ENCODE measurements around the gene BCL7A. TPM values are rescaled to one million over a fixed set of nuclear protein-coding genes. Genes with fewer than 3 reads are reported as not detected.

BCL7A gene
- polyA plus RNA-seq, 1 of the 3 experiments (the other 2 are of a cell fraction), result 34.0 TPM

- Histone ChIP-seq H3K9me3 (no peaks in the 10 kb centered on the region), H2AFZ (ENCODE audit: low read depth) (no peak overlapping the region), H3K4me1 (ENCODE audit: control insufficient read depth in 1 of 2, insufficient read depth in 2 of 2, low read depth in 1 of 2, low read length in 1 of 2) (peaks cover 0 to 33% of the 10 kb centered on the region in 2 experiments; a peak in 3 of 4 replicates), H3K9me2 (no peaks in the 10 kb centered on the region), H3K36me3 (replicated peaks in 1 of 2; ENCODE audit: control insufficient read depth in 1 of 2, insufficient read depth in 2 of 2, low read length in 1 of 2) (peaks cover 0 to 7% of the 10 kb centered on the region in 2 experiments), H3K27ac (ENCODE audit: low read depth in 2 of 2, low read length in 1 of 2) (peak overlapping the region in 1 of 2 experiments; percentile 55; a peak in 2 of 4 replicates), H3K9ac (no peak overlapping the region), H4K20me1 (ENCODE audit: insufficient read depth) (peaks cover 24% of the 10 kb centered on the region), H3K27me3 (ENCODE audit: insufficient read depth) (no peaks in the 10 kb centered on the region), H3K79me2 (ENCODE audit: insufficient read depth) (peaks cover 97% of the 10 kb centered on the region), H3K4me3 (ENCODE audit: low read depth in 2 of 2, low read length in 1 of 2) (no peak overlapping the region), H3K4me2 (no peak overlapping the region), H3F3A (replicated peaks; ENCODE audit: insufficient read depth) (peaks cover 24% of the 10 kb centered on the region)
- TF ChIP-seq RFX5 (IDR thresholded peaks at IDR 0.05; ENCODE audit: low read length) (no peak), RXRA (IDR thresholded peaks at IDR 0.05; ENCODE audit: borderline replicate concordance, low read depth) (no peak), PBX3 (IDR thresholded peaks at IDR 0.05) (peak; percentile 34; the same call in 1 of the 2 replicates), FOSL2 (IDR thresholded peaks at IDR 0.05; ENCODE audit: borderline replicate concordance, low read depth) (no peak), JUND (IDR thresholded peaks at IDR 0.05) (0 out of 2 replicates have a peak, but pooled peaks have one; percentile 13), RAD21 (IDR thresholded peaks at IDR 0.05; ENCODE audit: low read length) (no peak), USF2 (IDR thresholded peaks at IDR 0.05; ENCODE audit: borderline replicate concordance, low read depth, low read length) (no peak), TCF12 (IDR thresholded peaks at IDR 0.05) (peak; percentile 55)
- TF ChIP-seq, protein P1, sequence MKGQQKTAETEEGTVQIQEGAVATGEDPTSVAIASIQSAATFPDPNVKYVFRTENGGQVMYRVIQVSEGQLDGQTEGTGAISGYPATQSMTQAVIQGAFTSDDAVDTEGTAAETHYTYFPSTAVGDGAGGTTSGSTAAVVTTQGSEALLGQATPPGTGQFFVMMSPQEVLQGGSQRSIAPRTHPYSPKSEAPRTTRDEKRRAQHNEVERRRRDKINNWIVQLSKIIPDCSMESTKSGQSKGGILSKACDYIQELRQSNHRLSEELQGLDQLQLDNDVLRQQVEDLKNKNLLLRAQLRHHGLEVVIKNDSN (IDR thresholded peaks at IDR 0.05; ENCODE audit: borderline replicate concordance, low read depth), result no peak
- TF ChIP-seq, protein P2, sequence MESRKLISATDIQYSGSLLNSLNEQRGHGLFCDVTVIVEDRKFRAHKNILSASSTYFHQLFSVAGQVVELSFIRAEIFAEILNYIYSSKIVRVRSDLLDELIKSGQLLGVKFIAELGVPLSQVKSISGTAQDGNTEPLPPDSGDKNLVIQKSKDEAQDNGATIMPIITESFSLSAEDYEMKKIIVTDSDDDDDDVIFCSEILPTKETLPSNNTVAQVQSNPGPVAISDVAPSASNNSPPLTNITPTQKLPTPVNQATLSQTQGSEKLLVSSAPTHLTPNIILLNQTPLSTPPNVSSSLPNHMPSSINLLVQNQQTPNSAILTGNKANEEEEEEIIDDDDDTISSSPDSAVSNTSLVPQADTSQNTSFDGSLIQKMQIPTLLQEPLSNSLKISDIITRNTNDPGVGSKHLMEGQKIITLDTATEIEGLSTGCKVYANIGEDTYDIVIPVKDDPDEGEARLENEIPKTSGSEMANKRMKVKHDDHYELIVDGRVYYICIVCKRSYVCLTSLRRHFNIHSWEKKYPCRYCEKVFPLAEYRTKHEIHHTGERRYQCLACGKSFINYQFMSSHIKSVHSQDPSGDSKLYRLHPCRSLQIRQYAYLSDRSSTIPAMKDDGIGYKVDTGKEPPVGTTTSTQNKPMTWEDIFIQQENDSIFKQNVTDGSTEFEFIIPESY (IDR thresholded peaks at IDR 0.05; ENCODE audit: borderline replicate concordance, low read depth), result no peak
- ChIA-PET CTCF (interaction anchor here (0.8 to 7.1 kb wide), 6 partner anchors 12 to 289 kb away, joined by 3 to 34 read pairs (median 7); no protein-coding TSS in a partner anchor), POLR2A (interaction anchor here (0.6 kb wide), 1 partner anchor 244 kb away, joined by 3 read pairs; no protein-coding TSS in a partner anchor)
- no peak for DNase-seq
- WGBS (ENCODE audit: low lambda C conversion rate), result 54% methylated on average over 2 of the region's 2 CpGs
Measured at GRCh38 chr12:122111089-122111641, 89.5 kb downstream of the BCL7A start.

Other genes with a start within 250 kb of the BCL7A start
- 5.0 and 5.3 TPM in 2 replicates for gene RHOF, start 228.2 kb upstream of the BCL7A start, polyA plus RNA-seq (2012; rRNA removed)
- gene SETD1B, start 217.9 kb upstream of the BCL7A start, polyA plus RNA-seq (2012; rRNA removed), result 1.2 and 2.0 TPM in 2 replicates
- 1.8 and 1.9 TPM in 2 replicates for gene HPD, start 163.0 kb upstream of the BCL7A start, polyA plus RNA-seq (2012; rRNA removed)
- 227 and 234 TPM in 2 replicates for gene PSMD9, start 133.1 kb upstream of the BCL7A start, polyA plus RNA-seq (2012; rRNA removed)
- gene CFAP251, start 103.3 kb upstream of the BCL7A start, polyA plus RNA-seq (2012; rRNA removed), result 5.7 and 8.0 TPM in 2 replicates
- gene MLXIP, start 56.9 kb downstream of the BCL7A start, polyA plus RNA-seq (2012; rRNA removed), result 6.8 and 11.0 TPM in 2 replicates
- gene IL31, start 152.3 kb downstream of the BCL7A start, polyA plus RNA-seq (2012; rRNA removed), result not detected in 2 replicates
- 0.94 and 1.4 TPM in 2 replicates for gene LRRC43, start 161.2 kb downstream of the BCL7A start, polyA plus RNA-seq (2012; rRNA removed)
- gene B3GNT4, start 181.8 kb downstream of the BCL7A start, polyA plus RNA-seq (2012; rRNA removed), result 0.81 and 0.84 TPM in 2 replicates
- 65.6 and 78.9 TPM in 2 replicates for gene DIABLO, start 204.2 kb downstream of the BCL7A start, polyA plus RNA-seq (2012; rRNA removed)
- 17.0 and 18.4 TPM in 2 replicates for gene VPS33A, start 244.6 kb downstream of the BCL7A start, polyA plus RNA-seq (2012; rRNA removed)